K562 (cell line): ENCODE data around the gene DYRK1B. TPM values are rescaled to one million over a fixed set of nuclear protein-coding genes. Genes with fewer than 3 reads are reported as not detected.

Experiments
- ATAC-seq: fragments of 200-7000 bp; cut with Tn5 transposase; 3 replicates; pipeline ENCODE4 v1.9.1; 2020; ENCODE audit warnings: moderate library complexity
- BruUV-seq: library from RNA; stranded (reverse); fragments of 400-500 nt; replicated peaks from 2 replicates; lab custom pipeline; 2021; lab: Mats Ljungman, UMichigan
- CTCF ChIA-PET: fragments of 300-600 bp; formaldehyde crosslinking; extraction: SDS; loops from one replicate; lab custom pipeline; 2021; ENCODE audit warnings: low intra/inter-chr PET ratio; lab: Yijun Ruan, JAX
- POLR2A ChIA-PET: fragments of 300-600, 350-650 bp; sonication (Branson Sonifier 250); formaldehyde crosslinking; extraction: SDS; loops from one replicate; lab custom pipeline; 2021; ENCODE audit warnings: antibody characterized with exemption, inconsistent platforms; lab: Yijun Ruan, JAX
- DNase-seq, 4 experiments: peaks; one replicate each; pipeline versions ENCODE4 v3.0.0 to v3.0.0-alpha.2; 2011 to 2018; ENCODE audit warnings: low spot score in 3 of 4, mixed read lengths in 3 of 4; ENCODE audit errors: extremely low read depth in 1 of 4
- FAIRE-seq: peaks from 2 replicates; lab custom pipeline; 2011; peaks lifted over from hg19 to GRCh38; lab: Jason Lieb, UNC
- H2AFZ ChIP-seq: 2 replicates; pipeline ENCODE4 v1.6.0; 2011; ENCODE audit warnings: low read depth, low read length, control low read depth, inconsistent platforms
- H3K27ac ChIP-seq: fragments of 200-600 bp; 3 replicates; pipeline ENCODE4 v1.8.0; 2011; ENCODE audit warnings: low read depth, mild to moderate bottlenecking, control low read depth, inconsistent platforms, low read length, moderate library complexity, mixed read lengths; ENCODE audit errors: extremely low read depth
- H3K27me3 ChIP-seq, 2 experiments: fragments of 300-600 bp in 1 of 2; 2 replicates in 1 of 2; 3 replicates in 1 of 2; pipeline versions ENCODE4 v1.6.0 to v1.8.0; 2011; ENCODE audit warnings: inconsistent platforms in 2 of 2, low read length in 2 of 2, mild to moderate bottlenecking in 1 of 2, mixed read lengths in 1 of 2, moderate library complexity in 1 of 2; ENCODE audit not compliant: control insufficient read depth in 2 of 2, insufficient read depth in 2 of 2
- H3K36me3 ChIP-seq: fragments of 300-600 bp; 3 replicates; pipeline ENCODE4 v1.8.0; 2011; ENCODE audit warnings: mild to moderate bottlenecking, low read length, inconsistent platforms; ENCODE audit not compliant: control insufficient read depth, insufficient read depth
- H3K4me1 ChIP-seq, 2 experiments: fragments of 200-600 bp in 1 of 2; replicated peaks in 1 of 2; 2 replicates in 1 of 2; 3 replicates in 1 of 2; pipeline versions ENCODE4 v1.5.1 to v1.8.0; 2011; ENCODE audit warnings: inconsistent platforms in 2 of 2, low read length in 2 of 2, mild to moderate bottlenecking in 1 of 2, mixed read lengths in 1 of 2, moderate library complexity in 1 of 2; ENCODE audit not compliant: control insufficient read depth in 2 of 2, insufficient read depth in 2 of 2
- H3K4me2 ChIP-seq: 2 replicates; pipeline ENCODE4 v1.6.1; 2011; ENCODE audit warnings: low read length, control low read depth, inconsistent platforms, mixed read lengths; ENCODE audit not compliant: insufficient read depth
- H3K4me3 ChIP-seq: fragments of 200-600 bp; sonication (generic), shearing (Covaris generic); 2 replicates; pipeline ENCODE4 v1.5.1; 2016; ENCODE audit warnings: control low read depth, inconsistent platforms
- H3K79me2 ChIP-seq: fragments of 200-600 bp; 3 replicates; pipeline ENCODE4 v1.8.0; 2011; ENCODE audit warnings: low read length, inconsistent platforms; ENCODE audit not compliant: control insufficient read depth, insufficient read depth
- H3K9ac ChIP-seq, 2 experiments: 2 replicates each; pipeline versions ENCODE4 v1.6.0 to v1.6.1; 2011; ENCODE audit warnings: low read depth in 2 of 2, low read length in 2 of 2, control low read depth in 1 of 2, inconsistent platforms in 1 of 2, mild to moderate bottlenecking in 1 of 2, mixed read lengths in 1 of 2; ENCODE audit not compliant: insufficient read depth in 1 of 2
- H3K9me1 ChIP-seq: one replicate; pipeline ENCODE4 v1.6.0; 2011; ENCODE audit warnings: inconsistent platforms, mild to moderate bottlenecking, low read length, moderate library complexity; ENCODE audit not compliant: control insufficient read depth, insufficient read depth
- H3K9me3 ChIP-seq: replicated peaks from 2 replicates; pipeline ENCODE4 v1.5.1; 2011; ENCODE audit warnings: low read depth, low read length, inconsistent platforms; ENCODE audit not compliant: control insufficient read depth, insufficient read depth
- H4K20me1 ChIP-seq: replicated peaks from 2 replicates; pipeline ENCODE4 v1.6.1; 2011; ENCODE audit warnings: low read length, inconsistent platforms, mixed read lengths; ENCODE audit not compliant: control insufficient read depth, insufficient read depth
- CTCF ChIP-seq, 3 experiments: IDR thresholded peaks in 2 of 3; conservative IDR thresholded peaks in 1 of 3; 2 replicates each; pipeline ENCODE4 v1.5.1; 2011 to 2012; ENCODE audit warnings: low read length in 3 of 3, mild to moderate bottlenecking in 3 of 3, control low read depth in 2 of 3, improper control_type of control experiment in 1 of 3, inconsistent platforms in 1 of 3, low read depth in 1 of 3, mixed read lengths in 1 of 3, moderate library complexity in 1 of 3; ENCODE audit not compliant: insufficient read depth in 2 of 3
- ELF2 ChIP-seq: fragments of 250-450 bp; sonication (Bioruptor Pico); IDR thresholded peaks from 2 replicates; pipeline ENCODE4 v1.5.0; 2021; ENCODE audit warnings: mild to moderate bottlenecking
- GTF2F1 ChIP-seq: IDR thresholded peaks from 2 replicates; pipeline ENCODE4 v1.6.1; 2011; ENCODE audit warnings: low read depth, low read length, improper control_type of control experiment
- KLF1 ChIP-seq: fragments of 450-650 bp; IDR thresholded peaks from 2 replicates; pipeline ENCODE4 v1.6.1; 2016; ENCODE audit warnings: missing genetic modification characterization, missing compliant biosample characterization
- PTRF ChIP-seq: fragments of 450-650 bp; IDR thresholded peaks from 2 replicates; pipeline ENCODE4 v1.6.1; 2016; ENCODE audit warnings: mild to moderate bottlenecking, missing genetic modification characterization, missing compliant biosample characterization
- SMAD2 ChIP-seq: fragments of 150-350 bp; IDR thresholded peaks from 2 replicates; pipeline ENCODE4 v1.6.1; 2014; ENCODE audit warnings: low read depth, mild to moderate bottlenecking, low read length
- SP2 ChIP-seq: IDR thresholded peaks from 2 replicates; pipeline ENCODE4 v1.6.1; 2011; ENCODE audit warnings: mild to moderate bottlenecking, low read depth, low read length, moderate library complexity; ENCODE audit not compliant: poor library complexity, severe bottlenecking; ENCODE audit errors: extremely low read depth
- ZBTB12 ChIP-seq: fragments of 250-450 bp; sonication (Bioruptor Pico); IDR thresholded peaks from 2 replicates; pipeline ENCODE4 v1.4.0; 2020
- WGBS: fragments of 100-300 bp; shearing (Covaris generic); methylation state at CpG from one replicate; pipeline ENCODE4 v1.1.6; 2016; ENCODE audit warnings: low coverage, mixed read lengths; ENCODE audit not compliant: insufficient coverage; ENCODE audit errors: missing lambda C conversion rate; 5-methylcytosine and 5-hydroxymethylcytosine counted together
- in situ Hi-C: fragments of 300-500 bp; cut with MboI; formaldehyde crosslinking; loops from 4 replicates; pipeline ENCODE4 v1.15.0; 2018; ENCODE audit warnings: inconsistent platforms, mixed read lengths
- intact Hi-C: fragments of 100-400 bp; cut with micrococcal nuclease; formaldehyde crosslinking; loops from 2 replicates; pipeline ENCODE4 v1.14.2; 2022
- polyA plus RNA-seq, 8 experiments: library from polyadenylated mRNA; depleted of rRNA in 4 of 8; stranded (reverse) in 5 of 8; unstranded in 3 of 8; fragments of >200 nt; fragmentation: Nextera tagmentation in 2 of 8; fragmentation: Illumina TruSeq in 1 of 8; extraction: Ambion mirVana in 2 of 8; extraction: Trizol in 1 of 8; gene quantifications; 2 replicates each; pipeline versions ENCODE4 v1.2.1 to v1.2.3, GENCODE V29; 2011 to 2014; ENCODE audit warnings: inconsistent platforms in 1 of 8, missing spikeins in 1 of 8
- total RNA-seq, 7 experiments: library from RNA; depleted of rRNA in 6 of 7; stranded (reverse); fragments of >200 nt in 6 of 7; fragmentation: Illumina TruSeq in 2 of 7; extraction: Trizol in 2 of 7; gene quantifications; 2 replicates each; pipeline versions ENCODE4 v1.2.1 to v1.2.3, GENCODE V29; 2011 to 2021; ENCODE audit warnings: low replicate concordance in 1 of 7

DYRK1B gene
- total and polyA plus RNA-seq, 9 of the 15 experiments (the other 6 are each of a cell fraction or from before 2014, with no cell fraction given): 0.91 to 5.2 (median 1.5) TPM; not detected in 2

- no peak for FAIRE-seq
- H3K9ac ChIP-seq: no peak overlapping the region
- no peak overlapping the region for H3K27ac ChIP-seq
- no peak for DNase-seq
- WGBS: 0% methylated on average over 4 of the region's 4 CpGs
- H3K27me3 ChIP-seq: peaks cover 5 to 38% of the 10 kb centered on the region in 2 experiments; a peak in 2 of 5 replicates
- CTCF ChIA-PET: no interaction called here
- H3K4me3 ChIP-seq: no peak overlapping the region
- TF ChIP-seq ELF2 (CRISPR knock-in tag): no peak
- TF ChIP-seq PTRF (tag): no peak
- no peak for TF ChIP-seq KLF1 (tag)
- TF ChIP-seq SMAD2: no peak
- no peak for TF ChIP-seq GTF2F1
- TF ChIP-seq CTCF (IDR thresholded peaks at IDR 0.05 in 2 of 3, conservative IDR thresholded peaks at IDR 0.05 in 1 of 3; ENCODE audit: insufficient read depth in 2 of 3, low read depth in 1 of 3, low read length in 3 of 3): 0 out of 6 replicates have a peak, but pooled peaks of 1 of the 3 experiments have one; percentile 11
- no peak for TF ChIP-seq ZBTB12
- TF ChIP-seq SP2: no peak
- H3K4me1 ChIP-seq: no peaks in the 10 kb centered on the region
- intact Hi-C loops (no loop called here), in situ Hi-C loops (no loop called here)
- H3K4me2 ChIP-seq: no peak overlapping the region
- ATAC-seq: no peak; the same call in 2 of the 3 replicates
- no peaks in the 10 kb centered on the region for H3K36me3 ChIP-seq
- H4K20me1 ChIP-seq: no peaks in the 10 kb centered on the region
- H2AFZ ChIP-seq: no peak overlapping the region
- POLR2A ChIA-PET: no interaction called here
- no peaks in the 10 kb centered on the region for H3K9me1 ChIP-seq
- H3K79me2 ChIP-seq: no peaks in the 10 kb centered on the region
- no TSS peak for BruUV-seq
- H3K9me3 ChIP-seq: no peaks in the 10 kb centered on the region
Observed at GRCh38 chr19:39810424-39810823, 23.5 kb downstream of the DYRK1B start.
